HEK293T (cell line): ENCODE measurements around the gene S1PR4.

ENCODE experiments used
- CTBP1 ChIP-seq: fragments of 450-650 bp; IDR thresholded peaks from 2 replicates; pipeline ENCODE4 v1.6.1; 2016; ENCODE audit warnings: borderline replicate concordance
- ELF4 ChIP-seq: fragments of 450-650 bp; IDR thresholded peaks from 2 replicates; pipeline ENCODE4 v1.6.1; 2017; ENCODE audit warnings: antibody characterized with exemption
- FOXM1 ChIP-seq: fragments of 450-650 bp; IDR thresholded peaks from 2 replicates; pipeline ENCODE4 v1.6.1; 2017; ENCODE audit warnings: mild to moderate bottlenecking, borderline replicate concordance
- HDGF ChIP-seq: fragments of 450-650 bp; IDR thresholded peaks from 2 replicates; pipeline ENCODE4 v1.6.1; 2017; ENCODE audit warnings: antibody characterized with exemption, borderline replicate concordance
- NFRKB ChIP-seq: fragments of 450-650 bp; IDR thresholded peaks from 2 replicates; pipeline ENCODE4 v1.6.1; 2016; ENCODE audit warnings: mild to moderate bottlenecking, moderate library complexity

DNA sequence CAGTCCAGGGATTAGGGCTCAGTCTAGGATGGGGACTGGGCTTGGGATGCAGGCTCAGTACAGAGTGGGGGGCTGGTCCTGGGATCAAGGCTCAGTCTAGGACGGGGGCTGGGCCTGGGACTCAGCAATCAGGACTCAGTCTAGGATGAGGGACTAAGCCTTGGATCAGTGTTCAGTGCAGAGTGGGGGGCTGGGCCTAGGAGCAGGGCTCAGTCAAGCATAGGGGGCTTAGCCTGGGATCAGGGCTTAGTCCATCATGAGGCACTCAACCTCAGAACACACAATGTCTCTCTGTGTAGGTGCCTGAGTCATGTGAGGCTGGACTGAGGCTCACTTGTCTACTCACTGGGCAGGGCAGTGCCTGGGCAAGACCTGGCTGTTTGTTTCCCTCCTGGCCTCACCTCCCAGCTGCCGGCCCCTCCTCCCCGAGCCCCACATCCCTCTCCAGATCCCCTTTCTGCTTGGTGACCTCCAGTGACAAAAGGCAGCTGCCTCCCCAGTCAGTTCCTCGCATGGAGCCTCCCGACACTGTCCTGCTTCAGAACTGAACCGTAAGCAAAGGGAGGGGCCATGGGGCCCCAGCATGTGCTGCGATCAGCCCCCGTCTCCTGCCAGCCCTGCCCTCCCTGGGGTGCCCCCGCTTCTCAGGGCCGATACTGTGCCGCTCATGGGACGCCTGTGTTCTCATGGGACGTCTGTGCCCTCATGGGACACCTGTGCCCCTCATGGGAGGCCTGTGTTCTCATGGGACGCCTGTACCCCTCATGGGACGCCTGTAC lies 6.5 kb upstream of the S1PR4 start:
- TF ChIP-seq NFRKB, result no peak
- no peak for TF ChIP-seq FOXM1
- no peak for TF ChIP-seq HDGF
- no peak for TF ChIP-seq CTBP1
- TF ChIP-seq ELF4, result no peak
